Lung microvascular endothelial cell (primary cell): ENCODE data around the gene NFATC2. TPM values are rescaled to one million over a fixed set of nuclear protein-coding genes. Genes with fewer than 3 reads are reported as not detected.

ENCODE experiments used
- DNase-seq, 2 donors: peaks; one replicate each; pipeline versions ENCODE4 v3.0.0 to v3.0.0-alpha.2; 2010; ENCODE audit warnings: low read depth in 2 of 2
- total RNA-seq: library from RNA; depleted of rRNA; stranded (reverse); fragments of >200 nt; gene quantifications from 2 replicates; pipeline ENCODE4 v1.2.1, GENCODE V29; 2014

The NFATC2 gene
- total RNA-seq, 1 donor from 2014 or later = 4.8 TPM

DNA sequence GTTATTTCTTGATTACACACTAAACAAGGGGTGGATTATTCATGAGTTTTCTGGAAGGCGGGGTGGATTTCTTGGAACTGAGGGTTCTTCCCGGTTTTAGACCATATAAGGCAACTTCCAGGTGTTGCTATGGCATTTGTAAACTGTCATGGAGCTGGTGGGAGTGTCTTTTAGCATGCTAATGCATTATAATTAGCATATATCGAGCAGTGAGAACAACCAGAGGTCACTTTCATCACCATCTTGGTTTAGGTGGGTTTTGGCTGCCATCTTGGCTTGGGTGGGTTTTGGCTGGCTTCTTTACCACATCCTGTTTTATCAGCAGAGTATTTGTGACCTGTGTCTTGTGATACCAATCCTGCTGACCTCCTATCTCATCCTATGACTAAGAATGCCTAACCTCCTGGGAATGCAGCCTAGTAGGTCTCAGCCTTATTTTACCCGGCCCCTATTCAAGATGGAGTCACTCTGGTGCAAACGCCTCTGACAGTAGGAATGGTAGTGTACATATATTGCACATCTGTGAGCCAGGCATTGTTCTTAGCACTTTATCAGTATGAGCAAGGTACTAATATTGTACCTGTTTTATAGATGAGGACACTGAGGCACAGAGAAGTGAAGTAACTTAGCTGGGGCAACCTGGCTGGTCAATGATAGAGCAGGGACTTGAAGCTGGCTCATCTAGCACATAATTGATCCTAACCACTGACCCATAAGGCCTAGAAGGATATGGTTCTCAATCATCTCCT is 203.7 kb downstream of the NFATC2 start:
- no peak for DNase-seq

DNA sequence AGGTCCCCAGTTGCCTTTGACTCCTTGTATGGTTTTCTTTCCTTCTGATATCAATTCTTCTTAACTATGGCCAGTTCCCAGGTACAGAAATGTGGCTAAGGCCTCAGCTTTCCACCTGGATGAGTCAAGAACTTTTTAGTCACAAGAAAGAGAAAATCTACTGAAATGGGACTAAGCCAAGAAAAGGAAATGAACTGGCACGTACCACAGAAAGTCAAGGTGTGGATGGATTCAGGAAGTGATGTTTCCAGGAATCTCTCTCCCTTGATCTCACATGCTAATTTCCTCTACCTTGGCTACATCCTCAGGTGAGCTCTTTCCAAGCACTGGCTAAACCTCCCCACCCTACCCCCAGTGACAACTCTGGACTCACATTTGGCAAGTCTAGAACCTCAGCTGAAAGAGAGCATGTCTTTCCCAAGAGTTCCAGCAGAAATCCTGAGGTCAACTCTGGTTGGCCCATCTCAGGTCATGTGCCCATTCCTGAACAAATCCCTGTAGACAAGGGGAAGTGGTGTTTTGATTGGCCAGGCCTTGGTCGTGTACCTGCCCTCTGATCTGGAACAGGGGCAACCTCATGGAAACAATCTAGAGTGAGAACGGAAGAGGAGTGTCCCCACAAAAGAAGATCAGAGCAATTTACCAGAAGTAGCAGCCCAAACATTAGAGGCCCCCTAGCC is 205.3 kb downstream of the NFATC2 start:
- DNase-seq = no peak

Other genes starting within 250 kb of the NFATC2 start
- gene ATP9A, start 225.7 kb upstream of the NFATC2 start, total RNA-seq = 52.1 and 55.6 TPM in 2 replicates